Right ventricle myocardium inferior (tissue), 1 donor: ENCODE data around the gene FAM83G. TPM values are rescaled to one million over a fixed set of nuclear protein-coding genes. Genes with fewer than 3 reads are reported as not detected.
"Not testable (repeated sequence)": the region's sequence is repeated elsewhere in the genome, so short reads cannot be mapped to it uniquely, and the experiment has no call there.

Source experiments
- ATAC-seq: fragments of 200-7000 bp; cut with Tn5 transposase; one replicate; pipeline ENCODE4 v1.9.1; 2020; ENCODE audit warnings: mild to moderate bottlenecking, moderate library complexity
- DNase-seq: peaks from one replicate; pipeline ENCODE4 v3.0.0; 2021; ENCODE audit errors: missing footprints
- intact Hi-C: fragments of 100-400 bp; cut with DNase I; formaldehyde crosslinking; loops from one replicate; pipeline ENCODE4 v1.11.0; 2022
- total RNA-seq: library from RNA; stranded (reverse); fragmentation: NEBNext Ultra II Directional; extraction: Animal tissue kit (Norgen Biotek cat#: 25700); gene quantifications from one replicate; pipeline ENCODE4 v1.2.1, GENCODE V29; 2021
- donor health status: DM: no; HTN: yes; CAD: no; lungs with severe emphysema.

FAM83G gene
- total RNA-seq, 1 donor from 2014 or later = 2.7 TPM

DNA sequence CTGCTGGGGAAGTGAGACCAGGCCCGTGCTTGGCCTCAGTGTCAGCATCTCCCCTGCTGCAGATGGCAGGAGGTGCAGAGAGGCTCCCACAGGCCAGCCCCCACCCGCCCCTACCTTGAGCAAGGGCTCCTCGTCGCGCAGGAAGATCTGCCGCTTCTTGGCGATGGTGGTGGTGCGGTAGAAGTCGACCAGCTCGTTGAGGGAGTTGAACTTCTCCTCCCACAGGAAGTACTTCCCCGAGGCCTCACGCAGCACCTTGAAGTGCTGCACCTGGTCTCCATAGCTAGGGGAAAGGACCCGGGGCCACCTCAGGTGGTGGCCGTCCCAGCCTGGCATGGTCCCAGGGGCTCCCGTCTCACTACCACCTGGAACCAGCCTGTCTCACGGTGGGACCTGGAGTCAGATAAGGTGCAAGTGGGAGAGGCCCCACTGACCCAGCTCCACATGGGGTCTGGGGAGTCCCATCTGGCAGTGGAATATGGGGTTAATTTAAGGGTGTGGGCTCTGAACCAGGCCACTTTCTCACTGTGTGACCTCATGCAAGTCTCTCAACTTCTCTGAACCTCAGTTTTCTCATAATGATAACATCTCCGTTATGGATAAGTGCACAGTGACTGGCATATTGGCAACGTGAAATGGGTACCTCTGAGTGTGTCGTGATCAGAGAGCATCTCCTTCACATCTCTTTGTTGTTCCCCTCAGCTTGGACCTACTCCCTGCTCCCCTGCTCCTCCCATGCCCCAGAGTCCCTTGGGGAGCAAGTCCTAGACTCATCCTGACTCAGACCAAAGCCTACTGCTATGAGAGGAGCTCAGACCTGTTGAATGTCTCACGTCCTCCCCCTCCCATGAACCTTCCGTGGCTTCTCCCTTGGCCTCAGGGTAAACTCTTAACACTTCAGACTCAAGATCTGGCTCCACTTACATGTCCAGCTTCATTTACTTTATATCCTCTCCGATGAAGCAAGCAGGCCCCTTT, 19.8 kb upstream of the FAM83G start:
- peak; percentile 28 for DNase-seq
- intact Hi-C loops = no loop called here
- no peak for ATAC-seq

DNA sequence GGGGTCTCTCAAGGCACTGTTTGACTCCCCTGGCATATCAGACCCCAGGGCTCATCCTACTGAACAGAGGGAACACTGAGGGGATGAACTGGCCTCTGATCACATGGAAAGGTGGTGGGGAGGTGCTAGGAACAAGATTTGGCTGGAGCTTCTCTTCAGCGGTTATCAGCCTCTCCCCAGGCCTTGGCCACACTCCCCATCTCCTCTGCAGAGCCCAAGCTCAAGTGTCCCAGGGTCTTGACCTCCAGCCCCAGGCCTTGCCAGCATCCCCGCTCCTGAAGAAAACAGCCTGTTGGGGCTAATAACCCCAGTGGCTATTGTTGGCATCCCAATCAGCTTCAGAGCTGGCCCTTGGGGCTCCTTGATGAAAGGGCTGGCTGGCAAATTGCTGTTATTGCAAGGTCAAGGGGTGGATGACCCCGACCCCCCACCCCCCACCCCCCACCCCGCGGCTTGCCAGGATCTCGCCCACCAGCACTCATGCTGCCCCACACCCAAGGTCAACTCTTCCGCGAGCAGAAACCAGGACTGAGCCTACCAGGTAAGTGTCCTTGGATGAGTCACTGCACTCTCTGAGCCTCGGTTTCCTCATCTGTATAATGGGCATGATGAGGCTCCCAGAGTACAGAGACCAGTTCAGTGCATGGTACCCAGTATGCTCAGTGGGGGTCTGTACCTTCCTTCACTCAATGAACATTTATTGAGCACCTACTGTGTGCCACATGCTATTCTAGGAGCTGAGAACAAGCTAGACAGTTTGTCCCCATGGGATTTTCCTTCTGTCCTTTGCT, 18.8 kb upstream of the FAM83G start:
- intact Hi-C loops = no loop called here
- ATAC-seq = no peak
- DNase-seq = peak; percentile 39

DNA sequence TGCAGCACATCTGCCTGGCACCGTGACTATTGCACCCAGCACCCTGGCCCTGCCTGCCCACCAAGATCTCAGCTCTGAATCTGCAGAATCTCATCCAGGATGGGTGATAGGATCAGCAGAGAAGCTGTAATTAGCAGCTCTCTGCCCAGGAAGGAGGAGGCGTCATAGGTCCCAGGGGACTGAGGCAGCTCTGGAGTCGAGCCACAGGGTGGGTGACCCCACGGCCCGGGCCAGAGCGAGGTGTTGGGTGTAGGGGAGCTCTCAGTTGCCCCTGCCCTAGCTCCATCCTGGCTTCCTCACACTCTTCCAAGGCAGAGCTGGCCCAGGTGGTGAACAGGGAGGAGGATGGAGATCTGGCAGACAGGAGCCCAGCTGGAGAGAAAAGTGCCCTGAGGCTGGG, 18.2 kb upstream of the FAM83G start:
- intact Hi-C loops = no loop called here
- ATAC-seq (no peak), DNase-seq (peak; percentile 28)

DNA sequence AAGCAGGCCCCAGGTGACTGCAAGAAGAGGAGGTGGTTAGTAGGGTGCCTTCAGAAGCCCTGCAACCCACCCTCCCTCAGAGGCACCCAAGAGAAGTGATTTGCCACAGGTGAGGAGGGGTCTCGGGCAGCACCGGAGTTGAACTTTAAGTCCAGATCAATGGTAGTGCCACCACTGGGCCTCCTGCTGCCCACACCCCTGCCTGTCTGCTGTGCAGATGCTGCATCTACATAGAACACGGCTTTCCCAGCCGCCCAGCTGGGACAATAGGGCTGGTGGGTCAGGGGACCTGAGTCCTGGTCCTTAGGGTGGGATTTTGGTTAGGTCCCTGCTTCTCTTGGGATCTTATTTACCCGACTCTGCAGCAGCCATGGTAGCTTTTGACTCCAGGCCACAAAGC, 17.6 kb upstream of the FAM83G start:
- no peak for DNase-seq
- intact Hi-C loops = no loop called here
- ATAC-seq = no peak

DNA sequence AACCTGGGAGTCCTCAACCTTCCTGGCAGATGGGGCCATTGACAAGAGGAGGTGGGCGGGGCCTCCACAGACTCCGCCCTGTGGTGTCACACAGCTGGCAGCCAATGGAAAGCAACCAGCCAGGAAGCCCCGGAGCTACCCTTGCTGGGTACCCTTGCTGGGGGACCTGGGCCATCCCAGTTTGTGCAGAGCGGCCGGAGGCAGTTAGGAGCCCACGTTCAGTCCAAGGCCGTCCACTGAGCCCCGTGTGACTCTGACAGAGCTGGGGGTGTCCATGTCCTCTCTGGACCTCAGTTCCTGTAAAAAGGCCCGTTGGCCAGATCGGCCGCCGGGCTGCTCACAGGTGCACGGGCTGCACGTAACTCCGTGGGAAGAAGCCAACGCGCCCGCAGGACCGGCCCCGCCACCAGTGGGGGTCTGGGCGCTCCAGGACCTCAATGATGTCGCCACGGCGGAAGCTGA, 17.1 kb upstream of the FAM83G start:
- intact Hi-C loops = no loop called here
- ATAC-seq (no peak), DNase-seq (peak; percentile 55)

DNA sequence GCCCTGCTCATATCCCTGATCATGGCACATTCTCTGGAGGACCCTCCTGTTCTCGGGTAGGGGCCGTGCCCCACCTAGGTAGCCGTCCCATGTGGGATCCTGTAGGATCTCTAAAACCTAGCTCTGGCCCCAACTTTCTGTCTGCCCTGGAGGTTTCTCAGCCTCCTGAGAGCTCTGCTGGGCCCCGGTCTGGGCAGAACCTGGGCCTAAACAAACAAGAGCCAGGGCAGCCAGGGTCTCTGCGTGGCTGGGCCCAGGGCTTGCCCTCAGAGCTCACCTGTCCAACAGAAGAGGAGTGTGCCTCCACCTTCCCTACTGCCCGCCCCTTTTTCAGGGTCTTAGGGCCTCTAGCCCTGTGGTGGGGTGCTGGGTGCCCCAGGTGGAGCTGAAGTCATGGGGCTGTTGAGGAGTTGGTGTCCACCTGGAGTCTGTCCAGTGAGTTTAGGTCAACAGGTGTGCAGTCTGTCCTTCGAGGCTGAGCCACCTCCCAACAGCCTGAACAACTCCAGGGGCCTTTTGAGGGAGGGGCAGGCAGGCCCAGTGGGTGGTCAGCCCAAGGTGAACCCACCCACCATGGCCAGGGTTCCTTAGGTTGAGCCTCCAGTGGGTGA, 16.6 kb upstream of the FAM83G start:
- intact Hi-C loops = not testable (repeated sequence)

DNA sequence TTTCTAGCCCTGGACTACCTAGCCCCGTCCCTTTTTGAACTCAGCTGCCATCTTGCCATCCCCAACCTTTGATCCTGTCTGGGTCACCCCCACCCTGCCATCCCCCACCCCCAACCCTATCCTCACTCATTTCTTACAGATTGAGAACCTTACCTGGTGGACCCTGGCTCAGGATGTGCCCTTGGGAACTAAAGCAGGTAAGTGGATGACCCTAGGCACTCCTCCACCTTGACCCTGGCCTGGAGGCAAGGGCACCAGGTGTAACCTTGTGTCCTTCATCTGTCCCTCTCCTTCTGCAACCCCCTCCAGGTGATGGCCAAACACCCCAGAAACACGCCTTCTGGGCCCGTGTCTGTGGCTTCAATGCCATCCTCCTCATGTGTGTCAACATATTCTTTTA, 15.5 kb upstream of the FAM83G start:
- intact Hi-C loops = no loop called here
- DNase-seq = peak; percentile 30

More for the DNA sequence above, 16.6 kb upstream of the FAM83G start:
- ATAC-seq = not testable (repeated sequence)
- DNase-seq = peak; percentile 34

DNA sequence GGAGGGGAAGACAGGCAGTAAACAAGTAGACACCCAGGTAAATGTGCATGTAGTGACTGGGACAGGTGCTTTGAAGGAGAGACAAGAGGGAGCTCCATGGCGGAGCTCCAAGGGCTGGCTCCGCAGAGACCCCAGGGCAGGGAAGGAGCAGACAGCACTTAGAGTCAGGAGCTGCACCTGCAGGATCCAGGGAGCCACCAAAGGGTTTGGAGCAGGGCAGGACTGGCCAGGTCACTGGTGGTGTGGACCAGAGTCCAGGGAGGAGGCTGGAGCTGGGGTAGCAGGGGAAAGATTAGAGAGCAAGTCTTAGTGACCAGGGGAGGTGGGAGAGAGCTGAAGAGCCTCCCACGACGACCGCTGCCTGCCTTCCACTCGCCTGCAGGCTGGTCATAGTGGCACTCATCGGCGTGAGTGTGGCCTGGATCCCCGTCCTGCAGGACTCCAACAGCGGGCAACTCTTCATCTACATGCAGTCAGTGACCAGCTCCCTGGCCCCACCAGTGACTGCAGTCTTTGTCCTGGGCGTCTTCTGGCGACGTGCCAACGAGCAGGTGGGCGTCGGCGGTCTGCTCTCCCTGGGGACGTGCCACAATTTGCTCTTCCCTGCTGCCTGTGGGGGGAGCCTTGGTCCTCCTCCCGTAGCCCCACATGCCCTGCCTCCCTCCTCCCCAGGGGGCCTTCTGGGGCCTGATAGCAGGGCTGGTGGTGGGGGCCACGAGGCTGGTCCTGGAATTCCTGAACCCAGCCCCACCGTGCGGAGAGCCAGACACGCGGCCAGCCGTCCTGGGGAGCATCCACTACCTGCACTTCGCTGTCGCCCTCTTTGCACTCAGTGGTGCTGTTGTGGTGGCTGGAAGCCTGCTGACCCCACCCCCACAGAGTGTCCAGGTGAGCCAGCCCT, 14.7 kb upstream of the FAM83G start:
- DNase-seq (peak; percentile 46), ATAC-seq (no peak)
- intact Hi-C loops = no loop called here

More for the DNA sequence above, 15.5 kb upstream of the FAM83G start:
- no peak for ATAC-seq

DNA sequence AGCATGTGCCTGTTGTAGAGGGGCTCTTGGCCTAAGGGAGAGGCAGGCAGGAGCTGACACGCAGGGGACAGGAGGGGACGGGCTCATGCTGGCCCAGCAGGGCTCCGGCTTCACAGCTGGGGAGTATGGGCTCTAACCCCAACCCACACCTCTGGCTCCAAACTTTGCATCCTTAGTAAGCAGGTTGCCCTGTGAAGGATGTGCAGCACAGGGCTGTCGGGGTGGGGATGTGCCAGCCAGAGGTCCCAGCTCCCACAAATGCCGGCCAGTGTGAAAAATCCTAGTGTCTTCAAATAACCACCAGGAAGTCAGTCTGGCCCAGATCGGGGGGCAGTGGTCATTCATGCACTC, 14.0 kb upstream of the FAM83G start:
- ATAC-seq = no peak
- intact Hi-C loops = no loop called here
- DNase-seq = peak; percentile 37

DNA sequence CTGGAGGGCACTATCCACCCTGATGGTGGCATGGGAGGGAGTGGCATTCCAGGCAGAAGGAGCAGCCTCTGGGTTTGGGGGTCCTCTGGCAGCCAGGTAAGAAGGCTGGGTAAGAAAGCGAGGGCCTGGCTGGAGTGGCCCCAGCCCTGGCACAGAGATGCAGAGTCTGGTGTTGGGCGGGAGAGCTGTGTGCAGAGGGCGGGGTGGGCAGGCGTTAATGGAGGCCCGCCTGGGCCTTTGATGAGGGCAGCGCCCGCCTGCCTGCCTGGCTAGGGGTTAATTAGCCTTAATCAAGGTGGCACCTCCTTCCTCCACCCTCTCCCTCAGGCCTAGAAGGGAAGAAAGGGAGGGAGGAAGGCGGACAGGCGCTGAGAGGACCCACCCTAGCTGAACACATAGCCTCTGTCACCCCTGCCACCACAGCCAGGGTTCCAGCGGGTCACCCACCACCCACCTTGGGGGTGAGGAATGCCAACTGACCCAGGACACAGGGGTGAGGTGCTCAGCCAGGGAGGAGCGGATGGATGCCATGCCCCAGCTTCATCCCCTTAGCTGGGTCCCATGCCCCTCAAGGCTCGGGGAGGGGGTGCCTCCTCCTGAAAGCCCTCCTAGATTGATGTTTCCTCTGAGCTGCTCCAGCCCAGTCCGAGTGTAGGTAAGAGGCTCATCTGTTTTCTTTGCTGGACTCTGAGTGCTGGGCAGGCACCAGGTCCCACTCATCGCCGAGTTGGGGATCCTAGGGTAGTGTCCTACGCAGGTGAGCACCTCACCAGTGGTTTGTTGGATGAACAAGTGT, 13.4 kb upstream of the FAM83G start:
- intact Hi-C loops = no loop called here
- DNase-seq (peak; percentile 43), ATAC-seq (no peak)

DNA sequence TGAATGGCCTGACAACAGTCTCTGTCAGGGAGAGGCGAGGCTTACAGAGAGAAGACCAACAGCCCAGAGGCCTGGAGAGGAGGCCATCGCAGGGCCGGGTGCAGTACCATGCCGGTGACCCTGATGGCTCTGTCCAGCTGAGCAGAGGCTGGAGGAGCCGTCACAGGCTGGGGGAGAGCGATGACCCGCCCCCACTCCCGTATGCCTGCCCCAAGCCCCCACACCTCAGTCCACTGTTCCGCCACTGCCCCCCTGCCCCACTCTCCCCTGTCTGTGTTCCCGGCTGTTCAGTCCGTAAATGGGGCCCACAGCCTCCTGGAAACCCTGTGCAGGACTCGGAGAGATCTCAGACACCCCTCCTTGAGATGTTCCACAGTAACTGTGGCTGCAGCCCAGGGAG, 12.8 kb upstream of the FAM83G start:
- DNase-seq (peak; percentile 32), ATAC-seq (no peak)
- intact Hi-C loops = no loop called here

DNA sequence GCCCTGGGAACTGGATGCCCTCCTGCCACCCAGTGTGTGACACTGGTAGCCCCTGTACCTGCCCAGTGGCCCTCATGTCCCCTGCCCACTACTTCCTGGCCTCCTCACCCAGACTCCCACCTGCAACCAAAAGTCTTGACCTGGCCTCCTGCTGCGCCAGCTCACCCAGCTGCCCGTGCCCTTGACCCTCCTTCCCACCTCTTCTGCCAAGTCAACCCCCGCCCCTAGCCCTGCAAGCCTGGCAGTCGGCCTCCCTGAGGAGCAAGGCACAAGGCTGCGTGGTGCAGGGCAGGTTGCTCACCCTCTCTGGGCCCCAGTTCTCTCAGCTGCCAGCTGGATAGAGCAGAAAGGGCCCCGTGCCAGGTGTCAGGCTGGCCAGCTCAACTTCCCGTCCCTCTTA, 12.3 kb upstream of the FAM83G start:
- ATAC-seq (no peak), DNase-seq (peak; percentile 55)
- intact Hi-C loops = no loop called here

DNA sequence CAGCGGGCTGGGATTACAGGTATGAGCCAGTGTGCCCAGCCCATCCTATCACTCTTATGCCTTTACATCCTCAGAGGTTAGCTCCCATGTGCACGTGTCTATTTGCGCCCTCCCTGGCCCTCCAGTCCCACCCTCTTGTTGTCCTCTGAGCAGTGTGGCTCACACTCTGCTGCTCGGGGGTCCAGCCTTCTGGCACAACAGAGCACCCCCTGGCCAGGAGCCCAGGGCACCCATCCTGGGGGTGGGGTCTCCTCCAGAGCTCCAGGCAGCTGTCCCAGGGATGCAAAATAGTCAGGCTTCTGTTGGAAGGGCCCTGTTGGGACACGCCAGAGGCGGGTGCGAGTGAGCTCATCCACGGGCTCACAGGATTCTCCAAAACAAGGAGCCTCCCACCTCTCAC, 11.7 kb upstream of the FAM83G start:
- DNase-seq (peak; percentile 18), ATAC-seq (no peak)
- intact Hi-C loops = no loop called here

DNA sequence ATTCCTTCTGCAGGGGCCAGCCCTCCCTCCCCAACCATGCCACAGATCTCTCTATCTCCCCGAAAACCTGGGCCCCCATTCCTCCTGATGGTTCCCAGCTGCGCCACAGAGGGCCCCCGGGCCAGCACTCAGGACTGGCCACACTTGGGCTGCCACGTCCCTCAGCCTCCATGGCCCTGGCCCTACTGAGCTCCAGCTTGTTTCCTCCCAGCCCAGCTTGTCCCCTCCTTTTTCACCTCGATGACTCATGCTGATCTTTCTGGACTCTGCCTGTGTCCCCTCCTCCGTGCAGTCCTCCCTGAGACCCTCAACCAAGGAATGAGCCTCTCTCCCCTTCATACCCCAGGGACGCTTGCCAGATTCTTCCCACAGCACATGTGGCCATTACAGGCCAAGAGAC, 10.9 kb upstream of the FAM83G start:
- DNase-seq = peak; percentile 11
- ATAC-seq = no peak

DNA sequence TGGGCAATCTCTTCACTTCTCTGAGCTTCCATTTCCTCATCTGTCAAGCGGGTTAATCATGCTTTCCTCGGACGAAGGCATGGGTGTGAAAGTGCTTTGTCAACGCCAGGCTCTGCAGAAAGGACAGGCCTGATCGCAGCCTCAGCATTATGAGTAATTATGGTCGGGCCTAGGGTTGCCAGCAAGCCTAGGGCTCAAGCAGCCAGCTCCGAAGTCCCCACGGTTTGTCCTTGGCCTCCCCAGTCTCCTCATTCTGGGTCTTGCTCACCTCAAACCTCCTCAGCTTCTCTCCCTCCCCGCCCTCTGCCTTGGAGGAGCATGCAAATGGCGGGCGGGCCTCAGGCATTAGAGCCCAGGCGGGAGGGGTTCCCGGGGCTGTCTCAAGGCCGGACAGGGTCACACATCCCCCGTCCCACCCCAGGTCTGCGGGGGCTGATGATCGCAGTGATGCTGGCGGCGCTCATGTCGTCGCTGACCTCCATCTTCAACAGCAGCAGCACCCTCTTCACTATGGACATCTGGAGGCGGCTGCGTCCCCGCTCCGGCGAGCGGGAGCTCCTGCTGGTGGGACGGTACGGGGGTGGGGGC, 10.2 kb upstream of the FAM83G start:
- DNase-seq (peak; percentile 34), ATAC-seq (no peak)
- intact Hi-C loops = no loop called here

More for the DNA sequence above, 10.9 kb upstream of the FAM83G start:
- intact Hi-C loops = no loop called here

DNA sequence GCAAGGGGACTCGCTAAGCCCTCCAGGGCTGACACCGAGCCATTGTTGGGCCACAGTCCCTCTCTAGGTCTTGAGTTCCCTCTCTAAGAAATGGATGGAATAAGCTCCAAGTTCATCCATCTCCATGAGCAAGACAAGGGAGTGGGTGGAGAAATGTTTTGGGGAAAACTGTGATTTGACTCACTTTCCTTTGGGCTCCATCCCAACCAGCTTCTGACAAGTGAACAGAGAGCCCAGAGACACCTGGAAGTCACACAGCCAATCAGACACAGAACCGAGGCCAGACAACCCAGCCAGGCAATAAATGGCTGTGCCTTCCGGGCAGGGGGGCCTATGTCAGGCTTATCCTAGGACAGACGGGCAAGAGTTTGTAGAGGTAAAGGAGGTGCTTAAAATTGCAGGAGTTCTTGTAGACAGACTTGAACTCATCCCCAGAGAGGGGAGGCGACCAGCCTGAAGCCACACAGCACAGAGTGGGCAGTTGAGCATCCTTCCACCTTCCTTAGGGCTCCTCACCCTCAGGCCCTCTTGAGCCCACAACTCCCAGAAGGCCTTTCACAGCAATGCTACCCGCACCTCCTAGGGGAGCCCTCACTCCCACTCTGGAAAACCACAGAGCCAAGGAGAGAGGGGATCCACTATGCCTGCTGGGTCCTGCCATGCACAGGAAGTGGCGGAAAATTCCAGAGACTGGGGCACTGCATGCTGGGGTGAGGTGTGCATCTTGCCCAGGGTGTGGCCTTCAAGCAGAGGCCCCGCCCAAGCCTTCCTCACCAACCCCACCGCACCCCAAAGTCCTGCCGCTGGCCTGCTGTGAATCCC, 9.5 kb upstream of the FAM83G start:
- DNase-seq (peak; percentile 13), ATAC-seq (no peak)
- intact Hi-C loops = no loop called here
